IPS-18a (cell line): Measurements from ENCODE around the gene GATAD2B.

ENCODE experiments used
- H3K27ac ChIP-seq: one replicate; pipeline ENCODE4 v1.5.1; 2013; ENCODE audit warnings: low read length
- H3K27me3 ChIP-seq: one replicate; pipeline ENCODE4 v1.6.1; 2013; ENCODE audit warnings: mild to moderate bottlenecking, low read length; ENCODE audit not compliant: control insufficient read depth, insufficient read depth
- H3K36me3 ChIP-seq: one replicate; pipeline ENCODE4 v1.6.1; 2013; ENCODE audit warnings: low read depth, low read length; ENCODE audit not compliant: control insufficient read depth
- H3K4me1 ChIP-seq: one replicate; pipeline ENCODE4 v1.6.1; 2013; ENCODE audit warnings: low read depth, low read length; ENCODE audit not compliant: control insufficient read depth
- H3K4me3 ChIP-seq: one replicate; pipeline ENCODE4 v1.5.1; 2013; ENCODE audit warnings: low read length
- H3K9ac ChIP-seq: one replicate; pipeline ENCODE4 v1.6.1; 2013; ENCODE audit warnings: mild to moderate bottlenecking, low read length, moderate library complexity
- H3K9me3 ChIP-seq: one replicate; pipeline ENCODE4 v1.6.1; 2013; ENCODE audit warnings: low read depth, low read length; ENCODE audit not compliant: control insufficient read depth

GATAD2B gene

DNA sequence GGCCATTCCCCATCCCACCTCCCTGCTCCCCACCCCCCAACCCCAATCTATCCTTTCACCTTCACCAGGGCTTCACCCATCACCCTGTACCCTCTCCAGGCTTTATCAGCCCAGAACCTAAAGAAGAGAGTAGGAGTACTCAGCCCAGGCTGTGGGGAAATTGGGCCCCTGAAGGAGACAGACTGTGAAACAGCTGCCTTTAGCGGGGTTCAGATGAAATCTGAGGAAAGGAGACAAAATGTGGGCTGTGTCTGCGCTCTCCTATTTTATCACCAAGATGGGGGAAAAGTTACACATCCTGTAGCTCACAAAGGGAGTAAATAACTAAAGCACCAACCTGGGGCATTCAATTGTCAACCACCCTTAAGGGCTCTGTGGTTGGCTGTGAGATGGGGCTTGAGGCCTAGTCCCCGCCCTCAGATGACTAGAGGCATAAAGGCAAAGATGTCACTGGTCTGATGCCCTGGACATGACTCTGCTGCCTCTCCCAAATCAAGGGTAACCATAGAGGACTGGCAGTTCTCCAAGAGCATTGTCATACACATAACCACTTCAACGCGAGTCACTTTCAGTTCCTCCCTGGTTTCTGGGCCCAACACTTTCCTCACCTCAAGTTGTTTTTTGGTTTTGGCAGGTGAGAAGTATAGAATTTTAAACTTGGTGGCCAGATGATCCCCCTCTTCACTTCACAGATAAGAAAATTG is 117.6 kb downstream of the GATAD2B start:
- H3K27ac ChIP-seq, result no peak overlapping the region
- no peak overlapping the region for H3K9ac ChIP-seq
- H3K4me3 ChIP-seq, result no peak overlapping the region
- no peaks in the 10 kb centered on the region for H3K27me3 ChIP-seq
- H3K36me3 ChIP-seq, result peaks cover 23% of the 10 kb centered on the region
- H3K9me3 ChIP-seq, result no peaks in the 10 kb centered on the region
- peaks cover 3% of the 10 kb centered on the region for H3K4me1 ChIP-seq

DNA sequence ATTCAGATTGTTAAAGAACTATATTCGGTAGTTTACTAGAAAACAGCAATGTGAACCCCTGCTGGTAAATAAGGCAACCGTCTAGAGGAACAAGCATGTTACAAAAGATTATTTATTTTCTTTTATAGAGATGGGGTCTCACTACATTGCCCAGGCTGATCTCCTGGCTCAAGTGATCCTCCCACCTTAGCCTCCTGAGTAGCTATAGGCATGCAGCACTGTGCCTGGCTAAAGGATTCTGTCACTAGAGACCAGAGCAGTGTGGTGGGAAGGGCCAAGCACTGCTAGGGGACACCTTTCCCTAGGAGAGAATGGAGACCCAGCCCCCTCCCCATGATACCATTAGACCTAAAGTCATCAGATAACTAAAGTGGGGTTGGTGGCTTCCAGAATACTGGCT is 118.7 kb downstream of the GATAD2B start:
- Histone ChIP-seq H3K9me3 (no peaks in the 10 kb centered on the region), H3K4me1 (peaks cover 3% of the 10 kb centered on the region), H3K27me3 (no peaks in the 10 kb centered on the region), H3K4me3 (no peak overlapping the region), H3K9ac (no peak overlapping the region), H3K27ac (no peak overlapping the region), H3K36me3 (peaks cover 14% of the 10 kb centered on the region)

DNA sequence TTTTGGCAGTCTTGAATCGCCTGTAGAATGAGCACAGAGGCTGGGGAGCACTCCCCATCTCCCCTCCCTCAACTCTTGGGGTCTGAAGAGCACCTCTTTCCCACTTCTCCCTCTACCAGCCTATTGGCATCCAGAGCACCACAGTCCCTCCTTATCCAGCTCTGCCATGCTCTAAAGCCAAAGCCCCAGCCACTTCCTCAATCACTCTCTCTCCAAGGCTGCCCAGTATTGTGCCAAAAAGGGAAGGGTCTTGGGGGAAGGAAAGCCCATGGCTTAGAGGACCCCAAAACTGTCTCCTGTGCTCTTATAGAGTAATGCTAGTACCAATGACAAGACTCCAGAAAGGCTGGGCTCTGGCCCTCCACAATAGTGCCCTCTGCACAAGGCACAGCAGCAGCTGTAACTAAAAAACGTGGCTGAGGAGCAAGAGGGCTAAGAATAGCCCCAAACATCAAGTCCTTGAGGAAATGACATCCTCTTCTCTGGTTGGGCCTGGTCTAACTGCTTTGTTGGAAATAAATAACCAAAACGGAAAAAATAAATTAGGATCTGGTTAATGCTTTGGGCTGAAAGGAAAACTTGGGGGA is 119.2 kb downstream of the GATAD2B start:
- Histone ChIP-seq H3K27me3 (no peaks in the 10 kb centered on the region), H3K4me3 (no peak overlapping the region), H3K9ac (no peak overlapping the region)

DNA sequence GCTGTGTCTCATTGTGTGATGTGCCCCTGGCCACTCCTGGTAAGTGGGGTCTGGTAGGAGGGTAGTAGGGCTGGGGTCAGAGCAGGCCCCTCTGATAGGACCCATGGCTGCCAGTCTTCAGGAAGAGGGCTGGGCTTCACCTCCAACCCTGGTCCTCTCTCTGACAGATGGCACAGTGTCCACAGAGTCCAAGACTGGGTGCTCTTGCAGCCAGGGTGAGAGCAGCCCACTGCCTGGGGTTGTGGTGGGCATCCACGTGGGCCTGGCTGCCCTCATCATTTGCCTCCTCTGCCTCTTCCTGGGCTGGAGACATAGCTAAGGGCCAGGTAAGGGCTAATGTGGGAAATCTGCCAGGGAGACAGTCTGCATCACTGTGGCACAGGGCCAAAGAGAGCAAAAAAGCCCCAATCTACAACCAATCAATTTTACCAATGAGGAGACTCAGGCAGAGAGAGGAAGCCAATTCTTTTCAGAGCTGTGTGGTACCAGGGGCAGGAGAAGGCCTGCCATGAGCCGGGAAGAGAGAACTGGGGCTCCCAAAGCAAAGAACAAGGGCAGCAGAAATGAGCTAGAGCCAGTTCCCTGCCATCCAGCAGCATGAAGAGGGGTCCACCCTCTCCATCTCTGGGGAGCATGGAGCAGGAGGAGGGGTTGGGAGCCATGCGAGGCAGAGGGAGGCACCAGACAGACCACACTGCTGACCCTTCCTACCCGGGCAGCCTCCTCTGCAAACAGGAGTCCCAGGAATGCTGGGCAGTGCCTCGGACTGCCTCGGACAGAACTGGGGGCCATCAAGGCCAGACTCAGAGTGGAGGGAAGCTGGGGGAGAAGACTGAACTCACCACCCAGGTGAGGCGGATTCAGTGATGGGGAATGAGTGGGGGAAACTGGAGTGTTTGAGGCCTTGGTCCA is 120.7 kb downstream of the GATAD2B start:
- no peak overlapping the region for H3K27ac ChIP-seq
- H3K9ac ChIP-seq, result no peak overlapping the region
- no peaks in the 10 kb centered on the region for H3K9me3 ChIP-seq
- H3K36me3 ChIP-seq, result peaks cover under 1% of the 10 kb centered on the region
- H3K27me3 ChIP-seq, result no peaks in the 10 kb centered on the region
- no peak overlapping the region for H3K4me3 ChIP-seq
- peaks cover 3% of the 10 kb centered on the region for H3K4me1 ChIP-seq

More for the DNA sequence above, 119.2 kb downstream of the GATAD2B start:
- Histone ChIP-seq H3K36me3 (peaks cover 11% of the 10 kb centered on the region), H3K9me3 (no peaks in the 10 kb centered on the region), H3K4me1 (peaks cover 3% of the 10 kb centered on the region), H3K27ac (no peak overlapping the region)

DNA sequence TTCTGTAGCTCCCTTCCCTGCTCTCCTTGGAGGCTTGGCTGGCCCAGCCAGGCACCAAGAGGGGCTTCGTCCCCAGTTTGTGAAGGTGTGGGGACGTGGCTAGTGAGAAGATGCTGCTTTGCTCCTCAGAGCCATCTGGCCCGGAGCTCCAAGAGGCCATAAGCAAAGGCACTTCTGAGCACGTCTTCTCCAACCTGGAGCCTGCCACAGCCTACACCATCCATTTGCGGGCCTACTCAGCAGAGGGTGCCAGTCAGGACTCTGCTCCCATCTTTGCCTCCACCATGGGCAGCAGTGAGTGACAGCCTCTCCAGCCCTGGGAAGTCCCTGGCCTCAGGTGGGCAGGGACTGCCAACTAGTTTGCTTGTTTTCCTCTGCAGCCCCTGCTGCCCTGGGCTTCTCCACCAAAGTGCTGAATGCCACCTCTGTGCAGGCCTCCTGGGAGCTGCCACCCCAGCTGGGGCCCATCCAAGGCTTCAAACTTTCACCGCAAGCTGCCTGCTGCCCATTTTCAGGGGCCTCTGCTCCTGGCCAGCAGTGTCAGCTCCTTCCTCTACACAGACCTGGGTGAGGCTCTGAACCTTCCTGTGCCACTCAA is 121.6 kb downstream of the GATAD2B start:
- Histone ChIP-seq H3K9ac (no peak overlapping the region), H3K36me3 (no peaks in the 10 kb centered on the region), H3K4me1 (peaks cover 3% of the 10 kb centered on the region), H3K27ac (no peak overlapping the region), H3K4me3 (no peak overlapping the region), H3K27me3 (no peaks in the 10 kb centered on the region), H3K9me3 (no peaks in the 10 kb centered on the region)

DNA sequence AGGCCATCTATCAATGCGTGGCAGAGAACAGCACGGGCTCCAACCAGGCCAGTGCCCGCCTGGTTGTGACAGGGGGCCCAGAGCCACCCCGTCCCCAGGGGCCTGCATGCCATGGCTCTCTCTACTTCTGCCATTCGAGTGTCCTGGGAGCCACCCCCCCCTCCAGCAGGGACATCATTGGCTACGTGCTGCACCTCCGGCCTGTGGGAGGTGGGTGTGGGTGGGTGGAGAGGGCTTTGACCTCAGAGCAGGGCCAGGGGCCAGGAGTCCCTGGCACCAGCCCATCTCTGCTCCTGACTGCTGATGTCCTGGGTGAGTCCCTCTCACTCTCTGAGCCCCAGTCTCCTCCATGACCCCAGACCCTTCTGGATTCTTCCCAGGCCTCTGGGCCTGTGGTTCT is 122.3 kb downstream of the GATAD2B start:
- Histone ChIP-seq H3K9ac (no peak overlapping the region), H3K27me3 (no peaks in the 10 kb centered on the region), H3K36me3 (no peaks in the 10 kb centered on the region), H3K4me3 (no peak overlapping the region), H3K27ac (no peak overlapping the region), H3K9me3 (no peaks in the 10 kb centered on the region), H3K4me1 (peaks cover 3% of the 10 kb centered on the region)

DNA sequence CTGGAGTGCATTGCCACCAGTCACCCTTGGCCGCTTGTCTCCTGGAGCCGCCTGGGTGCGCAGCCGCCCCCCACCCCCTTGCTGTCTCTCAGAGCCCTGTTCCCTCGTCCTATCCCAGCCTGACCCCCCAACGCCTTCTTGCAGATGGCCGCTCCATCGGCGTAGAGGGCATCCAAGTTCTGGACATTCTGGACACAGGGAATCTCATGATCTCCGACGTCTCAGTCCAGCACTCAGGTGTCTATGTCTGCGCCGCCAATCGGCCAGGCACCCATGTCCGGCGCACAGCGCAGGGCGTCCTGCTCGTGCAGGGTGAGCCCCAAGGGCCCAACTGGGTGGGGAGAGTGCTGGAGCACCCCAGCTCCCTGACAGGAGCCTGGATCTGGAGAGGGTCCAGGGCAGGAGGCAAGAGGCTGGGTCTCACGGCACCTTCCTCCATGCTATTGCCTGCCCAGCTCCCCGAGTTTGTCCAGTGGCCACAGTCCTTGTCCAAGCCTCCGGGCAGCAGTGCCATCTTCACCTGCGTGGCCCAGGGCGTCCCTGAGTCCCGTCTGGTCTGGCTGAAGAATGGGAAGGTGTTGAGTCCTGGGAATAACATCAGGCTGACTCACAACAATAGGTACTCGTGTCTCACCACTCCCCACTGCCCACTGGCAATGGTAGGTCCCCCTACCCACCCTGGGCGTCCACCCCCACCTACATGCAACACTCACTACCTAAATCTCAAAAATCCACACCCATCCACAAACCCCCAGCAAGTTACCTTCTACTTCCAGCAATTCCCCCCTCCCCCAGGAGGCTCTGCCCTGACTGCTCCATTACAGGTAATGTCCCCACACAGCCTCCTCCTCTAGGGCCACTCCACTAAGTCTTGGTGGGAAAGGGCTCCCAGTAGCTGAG is 123.0 kb downstream of the GATAD2B start:
- H3K9me3 ChIP-seq, result no peaks in the 10 kb centered on the region
- H3K9ac ChIP-seq, result no peak overlapping the region
- H3K27me3 ChIP-seq, result no peaks in the 10 kb centered on the region
- H3K4me3 ChIP-seq, result no peak overlapping the region
- H3K36me3 ChIP-seq, result no peaks in the 10 kb centered on the region
- no peak overlapping the region for H3K27ac ChIP-seq
- peaks cover 8% of the 10 kb centered on the region for H3K4me1 ChIP-seq

DNA sequence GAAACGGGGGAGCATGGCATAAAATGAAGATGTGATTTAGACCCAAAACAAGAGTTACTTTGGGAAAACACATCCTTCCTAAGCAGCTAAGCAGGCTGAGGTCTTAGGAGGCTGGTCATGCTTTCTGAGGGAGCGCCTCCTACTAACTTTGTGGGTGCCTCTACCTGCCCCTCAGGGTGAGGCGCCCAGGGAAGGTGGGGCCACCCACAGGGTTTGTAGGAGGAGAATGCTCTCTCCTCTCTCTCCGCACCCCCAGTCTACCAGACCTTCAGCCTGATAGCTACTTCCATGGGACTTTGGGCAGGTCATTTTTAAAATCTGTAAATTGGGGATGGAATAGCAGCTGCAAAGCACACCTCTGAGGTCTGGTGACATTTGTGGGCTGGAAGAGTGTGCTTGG is 123.8 kb downstream of the GATAD2B start:
- Histone ChIP-seq H3K9ac (no peak overlapping the region), H3K4me1 (peaks cover 13% of the 10 kb centered on the region), H3K4me3 (no peak overlapping the region), H3K9me3 (no peaks in the 10 kb centered on the region), H3K27me3 (no peaks in the 10 kb centered on the region), H3K36me3 (no peaks in the 10 kb centered on the region), H3K27ac (no peak overlapping the region)

DNA sequence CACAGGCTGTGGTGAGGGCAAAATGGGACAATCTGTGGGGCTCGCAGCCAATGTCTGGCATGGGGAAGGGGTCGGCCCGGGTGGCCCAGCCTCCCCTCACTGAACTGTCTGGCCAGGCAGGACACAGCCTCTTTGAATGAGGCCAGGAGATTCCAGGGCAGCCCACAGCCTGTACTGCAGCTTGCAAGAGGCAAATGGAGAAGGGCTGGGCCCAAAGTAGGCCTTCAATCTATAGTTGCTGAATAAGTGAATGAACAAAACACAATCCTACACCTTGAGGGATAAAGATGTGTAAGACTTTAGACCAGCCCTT is 124.3 kb downstream of the GATAD2B start:
- no peak overlapping the region for H3K9ac ChIP-seq
- H3K9me3 ChIP-seq, result no peaks in the 10 kb centered on the region
- H3K27me3 ChIP-seq, result no peaks in the 10 kb centered on the region
- H3K27ac ChIP-seq, result no peak overlapping the region
- H3K4me3 ChIP-seq, result no peak overlapping the region
- no peaks in the 10 kb centered on the region for H3K36me3 ChIP-seq
- H3K4me1 ChIP-seq, result peaks cover 15% of the 10 kb centered on the region

DNA sequence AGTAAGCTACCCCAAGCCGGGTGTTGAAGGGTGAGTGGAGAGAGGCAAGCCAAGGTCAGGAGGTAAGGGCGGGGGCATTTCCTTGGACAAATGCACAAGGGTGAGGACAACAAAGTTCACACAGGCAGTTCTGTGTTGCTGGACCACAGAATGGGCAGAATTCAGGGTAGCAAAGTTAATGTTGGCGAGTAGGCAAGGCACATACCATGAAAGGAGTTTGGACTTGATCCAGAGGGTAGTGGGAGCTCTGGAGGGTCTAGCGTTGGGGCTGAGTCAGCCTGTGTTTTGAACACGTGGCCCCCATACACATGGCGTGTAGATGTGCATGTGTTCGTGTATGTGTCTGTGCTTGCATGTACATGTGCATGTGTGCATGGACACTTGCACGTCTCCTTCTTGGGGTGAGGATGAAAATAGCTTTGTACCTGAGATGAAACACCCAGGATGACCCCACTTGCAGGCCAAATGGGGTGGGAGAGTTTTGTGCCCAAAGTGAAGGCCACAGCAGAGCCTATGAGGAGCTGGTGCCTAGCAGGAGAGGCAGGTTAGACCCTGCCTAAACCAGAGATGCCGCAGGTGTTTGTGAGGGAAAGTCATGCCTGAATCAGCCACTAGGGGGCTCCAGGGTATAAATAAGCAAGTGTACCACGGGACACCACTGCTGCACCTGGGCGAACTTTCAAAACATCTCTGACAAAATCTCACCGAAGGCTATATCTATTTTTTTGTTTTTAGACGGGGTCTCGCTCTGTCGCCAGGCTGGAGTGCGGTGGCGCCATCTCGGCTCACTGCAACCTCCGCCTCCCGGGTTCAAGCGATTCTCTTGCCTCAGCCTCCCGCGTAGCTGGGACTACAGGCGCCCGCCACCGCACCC is 125.7 kb downstream of the GATAD2B start:
- Histone ChIP-seq H3K4me3 (no peak overlapping the region), H3K9me3 (no peaks in the 10 kb centered on the region), H3K27ac (no peak overlapping the region), H3K36me3 (no peaks in the 10 kb centered on the region), H3K9ac (no peak overlapping the region), H3K4me1 (peaks cover 24% of the 10 kb centered on the region), H3K27me3 (no peaks in the 10 kb centered on the region)
